Spleen (tissue), 7 donors: ENCODE data around the gene CCDC91.

Experiments
- POLR2A ChIP-seq, 3 donors: fragments of 450-650 bp; IDR thresholded peaks; one replicate each; pipeline ENCODE4 v1.5.1; 2017; ENCODE audit warnings: antibody characterized with exemption in 3 of 3, mild to moderate bottlenecking in 1 of 3
- TF ChIP-seq, protein P1 (sequence below), 11 experiments: fragments of 200-600 bp in 7 of 11; fragments of 450-650 bp in 4 of 11; sonication (generic) in 4 of 11; IDR thresholded peaks in 8 of 11; conservative IDR thresholded peaks in 3 of 11; 1 replicate in 7 of 11; 2 replicates in 4 of 11; pipeline versions ENCODE4 v1.4.0 to v1.8.0; 2016 to 2021; ENCODE audit warnings: antibody characterized with exemption in 11 of 11, inconsistent platforms in 4 of 11, mild to moderate bottlenecking in 1 of 11
- donor health status: DM: no; HTN: no; CAD: no; lungs with moderate emphysema.
- donor health status: DM: no; HTN: no; CAD: no.
- donor health status: DM: no; HTN: no; CAD: no.

- TF ChIP-seq, protein P1, sequence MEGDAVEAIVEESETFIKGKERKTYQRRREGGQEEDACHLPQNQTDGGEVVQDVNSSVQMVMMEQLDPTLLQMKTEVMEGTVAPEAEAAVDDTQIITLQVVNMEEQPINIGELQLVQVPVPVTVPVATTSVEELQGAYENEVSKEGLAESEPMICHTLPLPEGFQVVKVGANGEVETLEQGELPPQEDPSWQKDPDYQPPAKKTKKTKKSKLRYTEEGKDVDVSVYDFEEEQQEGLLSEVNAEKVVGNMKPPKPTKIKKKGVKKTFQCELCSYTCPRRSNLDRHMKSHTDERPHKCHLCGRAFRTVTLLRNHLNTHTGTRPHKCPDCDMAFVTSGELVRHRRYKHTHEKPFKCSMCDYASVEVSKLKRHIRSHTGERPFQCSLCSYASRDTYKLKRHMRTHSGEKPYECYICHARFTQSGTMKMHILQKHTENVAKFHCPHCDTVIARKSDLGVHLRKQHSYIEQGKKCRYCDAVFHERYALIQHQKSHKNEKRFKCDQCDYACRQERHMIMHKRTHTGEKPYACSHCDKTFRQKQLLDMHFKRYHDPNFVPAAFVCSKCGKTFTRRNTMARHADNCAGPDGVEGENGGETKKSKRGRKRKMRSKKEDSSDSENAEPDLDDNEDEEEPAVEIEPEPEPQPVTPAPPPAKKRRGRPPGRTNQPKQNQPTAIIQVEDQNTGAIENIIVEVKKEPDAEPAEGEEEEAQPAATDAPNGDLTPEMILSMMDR (IDR thresholded peaks at IDR 0.05 in 8 of 11, conservative IDR thresholded peaks at IDR 0.05 in 3 of 11): no peak
- TF ChIP-seq POLR2A (IDR thresholded peaks at IDR 0.05): no peak
These were observed 308.6 kb downstream of the CCDC91 start for GRCh38 chr12:28498850-28499249.
